LHCN-M2 (cell line): ENCODE measurements around the gene HEXD. TPM values are rescaled to one million over a fixed set of nuclear protein-coding genes. Genes with fewer than 3 reads are reported as not detected.
"Not testable (repeated sequence)": the region's sequence is repeated elsewhere in the genome, so short reads cannot be mapped to it uniquely, and the experiment has no call there.

Source experiments
- DNase-seq: peaks from one replicate; pipeline ENCODE4 v3.0.0-alpha.2; 2012; ENCODE audit warnings: low read depth
- polyA plus RNA-seq: library from polyadenylated mRNA; unstranded; fragments of >200 nt; gene quantifications from one replicate; pipeline ENCODE4 v1.2.1, GENCODE V29; 2012; ENCODE audit warnings: missing spikeins
- total RNA-seq: library from RNA; depleted of rRNA; stranded (reverse); fragments of >200 nt; gene quantifications from 2 replicates; pipeline ENCODE4 v1.2.3, GENCODE V29; 2014; rRNA removed

Gene HEXD
- total RNA-seq = 12.0 and 14.6 TPM in 2 replicates
- 8.3 TPM for polyA plus RNA-seq

- peak; percentile 78 for DNase-seq
Measured at GRCh38 chr17:82418001-82418986, at the start of gene HEXD, which contains the start of gene OGFOD3. Gene HEXD (plus strand): TSS chr17:82418347. CDS start chr17:82419800, 1,453 bp downstream. Gene OGFOD3 (minus strand): TSS chr17:82418586. CDS start chr17:82418485, 101 bp downstream.

DNA sequence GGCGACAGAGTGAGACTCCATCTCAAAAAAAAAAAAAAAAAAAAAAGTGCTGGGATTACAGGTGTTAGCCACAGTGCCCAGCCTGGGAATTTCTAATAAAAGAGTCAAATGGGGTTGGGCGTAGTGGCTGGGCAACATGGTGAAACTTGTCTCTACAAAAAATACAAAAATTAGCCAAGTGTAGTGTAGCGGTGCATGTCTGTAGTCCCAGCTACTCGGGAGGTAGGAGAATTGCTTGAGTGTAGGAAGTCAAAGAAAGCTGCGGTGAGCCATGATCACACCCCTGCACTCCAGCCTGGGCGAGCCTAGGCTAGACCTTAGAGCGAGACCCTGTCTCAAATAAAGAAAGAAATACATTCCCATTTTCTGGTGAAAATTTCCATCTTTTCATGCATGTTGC is 48.9 kb upstream of the HEXD start:
- DNase-seq = no peak

DNA sequence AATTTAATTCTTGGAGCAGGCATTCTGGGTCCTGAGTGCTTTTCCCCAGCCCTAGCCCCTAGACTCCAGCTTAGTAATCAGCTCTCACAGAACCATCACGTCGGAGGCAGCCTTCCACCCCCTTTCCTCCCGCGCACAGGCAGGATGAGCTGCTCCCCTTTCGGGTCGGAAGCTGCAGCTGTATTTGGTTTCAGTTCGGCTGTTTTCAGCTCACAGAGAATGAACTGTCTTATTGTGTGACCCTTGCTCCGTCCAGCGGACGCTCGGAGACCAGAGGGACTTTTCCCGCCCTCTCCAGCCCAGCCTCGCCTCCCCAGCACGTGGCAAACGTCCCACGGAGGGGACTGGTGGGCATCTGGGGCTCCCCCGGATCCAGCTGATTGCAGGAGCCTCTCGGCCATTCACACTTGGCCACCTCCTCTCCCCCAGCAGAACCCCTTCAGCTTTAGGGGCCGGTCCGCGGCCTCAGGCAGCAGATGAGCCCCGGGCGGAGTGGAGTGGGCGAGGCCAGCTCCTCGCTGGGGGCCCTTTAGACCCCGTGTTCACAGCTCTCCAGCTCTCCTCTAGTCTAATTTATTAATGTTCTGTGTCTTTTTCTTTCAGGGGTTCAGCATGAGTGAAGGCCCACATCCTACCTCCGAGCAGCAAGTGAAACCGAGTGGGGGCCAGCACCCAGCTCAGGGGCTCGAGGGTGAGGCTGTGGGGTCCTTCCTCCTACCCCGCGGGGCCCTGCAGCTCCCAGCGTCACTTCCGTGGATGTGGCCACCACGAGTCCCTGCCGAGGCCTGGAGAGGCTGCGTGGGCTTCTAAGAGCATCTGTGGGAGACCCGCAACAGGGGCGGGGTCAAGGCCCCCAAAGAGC is 47.4 kb upstream of the HEXD start:
- no peak for DNase-seq

DNA sequence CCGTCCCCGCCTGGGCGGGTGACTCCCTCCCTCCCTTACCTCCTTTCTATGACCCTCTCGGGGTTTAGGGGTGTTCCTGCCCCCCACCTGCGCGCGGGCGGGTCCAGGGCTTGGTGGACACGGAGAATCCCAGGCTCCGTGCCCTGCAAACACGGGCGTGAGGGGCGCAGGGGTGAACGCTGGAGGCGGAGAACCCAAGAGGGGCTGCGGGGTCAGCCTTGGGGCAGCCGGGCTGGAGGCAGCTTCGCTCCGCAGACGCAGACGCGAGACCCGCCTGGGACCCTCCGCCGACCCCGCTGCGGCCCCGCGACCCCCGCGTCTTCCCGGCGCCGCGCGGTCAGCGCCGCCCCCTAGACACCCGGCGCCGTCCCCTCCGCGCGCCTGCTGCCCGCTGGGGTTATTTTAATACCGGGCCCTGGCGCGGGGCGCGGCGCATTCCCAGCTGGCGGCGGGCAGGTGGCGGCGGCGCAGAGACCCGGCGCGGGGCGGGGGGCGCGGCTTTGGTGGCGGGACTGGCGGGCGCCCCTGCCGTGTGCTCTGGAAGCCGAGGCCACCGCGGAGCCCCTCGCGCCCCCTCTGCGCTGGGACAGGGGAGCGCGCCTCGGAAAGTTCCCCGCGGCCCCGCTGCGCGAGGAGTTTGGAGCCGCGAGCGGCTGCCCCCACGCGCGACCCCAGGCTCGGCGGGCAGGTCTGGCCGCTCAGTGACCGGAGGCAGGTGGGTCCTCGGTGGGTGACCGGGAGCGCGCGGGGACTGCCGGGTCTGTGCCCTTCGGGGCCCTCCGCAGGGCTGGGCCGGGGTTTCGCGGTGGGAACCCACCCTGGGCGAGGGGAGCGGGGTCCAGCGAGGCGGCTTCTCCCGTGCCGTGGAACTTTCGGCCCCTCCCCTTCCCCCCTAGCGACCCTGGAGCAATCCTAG is 46.6 kb upstream of the HEXD start, which contains the start of gene UTS2R:
TSS of gene UTS2R (plus strand) at position 433 of the 916 bp plus-strand sequence. CDS start 2,560 bp downstream, outside the sequence.
- DNase-seq = no peak

DNA sequence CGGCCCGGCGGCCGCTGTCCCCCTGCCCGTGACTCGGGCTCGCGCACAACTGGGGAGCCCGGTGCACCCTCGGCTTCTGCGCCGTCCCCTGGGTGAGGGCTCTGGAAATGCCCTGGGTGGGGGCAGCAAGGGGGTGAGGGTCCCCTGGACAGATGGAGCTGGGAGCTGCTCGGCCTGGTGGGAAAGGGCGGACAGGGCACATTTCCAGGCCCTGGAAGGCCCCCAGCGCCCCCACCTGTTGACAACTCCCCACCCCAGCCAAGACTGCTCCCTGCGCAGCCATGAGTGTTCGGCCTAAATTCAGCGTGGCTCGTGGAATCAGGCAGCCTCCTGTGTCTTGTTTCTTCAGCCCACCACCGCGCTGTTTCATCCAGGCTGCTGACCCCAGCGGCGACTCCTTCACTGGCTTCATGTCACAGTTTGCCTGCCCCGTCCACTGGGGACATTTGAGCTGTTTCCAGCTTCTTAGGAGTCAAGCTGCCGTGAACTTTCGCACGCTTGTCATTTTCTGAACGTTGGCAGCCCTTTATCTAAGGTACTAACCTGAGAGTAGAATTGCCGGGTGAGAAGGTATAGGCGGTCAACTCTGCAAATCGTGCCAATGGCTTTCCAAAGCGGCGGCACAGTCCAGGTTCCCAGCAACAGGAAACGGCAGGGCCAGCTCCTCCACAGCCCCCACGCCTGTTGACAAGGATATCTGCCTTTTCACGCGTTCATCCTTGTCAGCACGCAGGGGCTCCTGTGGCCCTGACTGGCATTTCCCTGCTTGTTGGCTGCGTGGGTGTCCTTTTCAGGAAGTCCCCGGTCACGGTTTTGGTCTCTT is 45.7 kb upstream of the HEXD start:
- DNase-seq = no peak

DNA sequence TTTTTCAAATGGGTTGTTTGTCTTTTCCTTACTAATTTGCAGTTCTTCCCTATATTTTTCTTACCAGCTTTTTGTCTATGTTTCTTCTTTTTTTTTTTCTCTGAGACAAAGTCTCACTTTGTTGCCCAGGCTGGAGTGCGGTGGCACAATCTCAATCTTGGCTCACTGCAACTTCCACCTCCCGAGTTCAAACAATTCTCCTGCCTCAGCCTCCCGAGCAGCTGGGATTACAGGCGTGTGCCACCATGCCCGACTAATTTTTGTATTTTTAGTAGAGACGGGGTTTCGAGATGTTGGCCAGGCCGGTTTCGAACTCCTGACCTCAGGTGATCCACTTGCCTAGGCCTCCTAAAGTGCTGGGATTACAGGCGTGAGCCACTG is 45.1 kb upstream of the HEXD start:
- DNase-seq = not testable (repeated sequence)

DNA sequence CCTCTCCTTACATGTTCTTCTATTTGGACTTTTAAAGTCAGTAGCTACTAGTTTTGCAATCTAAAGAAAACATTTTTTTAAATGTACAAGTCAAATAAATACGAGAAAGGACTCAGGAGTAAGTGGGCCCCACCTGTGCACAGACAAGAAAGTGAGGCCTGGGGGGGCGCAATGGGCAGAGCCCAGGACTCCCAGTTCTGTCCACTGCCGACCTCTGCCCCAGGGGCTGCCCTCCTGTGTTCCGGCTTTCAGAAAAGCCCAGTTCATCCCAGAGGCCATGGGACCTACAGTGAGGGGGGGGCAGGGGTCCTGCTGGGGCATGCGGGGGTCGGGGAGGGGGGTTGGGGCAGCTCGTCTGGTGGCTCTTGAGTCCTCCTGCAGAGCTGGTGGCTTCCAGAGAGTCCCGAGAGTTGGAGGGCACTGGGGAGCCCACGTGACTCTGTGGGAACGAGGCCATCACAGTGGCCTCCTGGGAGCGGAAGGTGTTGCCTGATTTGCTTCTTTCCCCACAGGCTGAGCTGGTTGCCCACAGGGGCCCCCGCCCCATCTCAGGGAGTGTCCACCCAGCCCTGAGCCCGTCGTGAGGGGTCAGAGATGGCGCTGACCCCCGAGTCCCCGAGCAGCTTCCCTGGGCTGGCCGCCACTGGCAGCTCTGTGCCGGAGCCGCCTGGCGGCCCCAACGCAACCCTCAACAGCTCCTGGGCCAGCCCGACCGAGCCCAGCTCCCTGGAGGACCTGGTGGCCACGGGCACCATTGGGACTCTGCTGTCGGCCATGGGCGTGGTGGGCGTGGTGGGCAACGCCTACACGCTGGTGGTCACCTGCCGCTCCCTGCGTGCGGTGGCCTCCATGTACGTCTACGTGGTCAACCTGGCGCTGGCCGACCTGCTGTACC is 44.2 kb upstream of the HEXD start:
- DNase-seq = no peak

DNA sequence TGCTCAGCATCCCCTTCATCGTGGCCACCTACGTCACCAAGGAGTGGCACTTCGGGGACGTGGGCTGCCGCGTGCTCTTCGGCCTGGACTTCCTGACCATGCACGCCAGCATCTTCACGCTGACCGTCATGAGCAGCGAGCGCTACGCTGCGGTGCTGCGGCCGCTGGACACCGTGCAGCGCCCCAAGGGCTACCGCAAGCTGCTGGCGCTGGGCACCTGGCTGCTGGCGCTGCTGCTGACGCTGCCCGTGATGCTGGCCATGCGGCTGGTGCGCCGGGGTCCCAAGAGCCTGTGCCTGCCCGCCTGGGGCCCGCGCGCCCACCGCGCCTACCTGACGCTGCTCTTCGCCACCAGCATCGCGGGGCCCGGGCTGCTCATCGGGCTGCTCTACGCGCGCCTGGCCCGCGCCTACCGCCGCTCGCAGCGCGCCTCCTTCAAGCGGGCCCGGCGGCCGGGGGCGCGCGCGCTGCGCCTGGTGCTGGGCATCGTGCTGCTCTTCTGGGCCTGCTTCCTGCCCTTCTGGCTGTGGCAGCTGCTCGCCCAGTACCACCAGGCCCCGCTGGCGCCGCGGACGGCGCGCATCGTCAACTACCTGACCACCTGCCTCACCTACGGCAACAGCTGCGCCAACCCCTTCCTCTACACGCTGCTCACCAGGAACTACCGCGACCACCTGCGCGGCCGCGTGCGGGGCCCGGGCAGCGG is 43.4 kb upstream of the HEXD start:
- no peak for DNase-seq

DNA sequence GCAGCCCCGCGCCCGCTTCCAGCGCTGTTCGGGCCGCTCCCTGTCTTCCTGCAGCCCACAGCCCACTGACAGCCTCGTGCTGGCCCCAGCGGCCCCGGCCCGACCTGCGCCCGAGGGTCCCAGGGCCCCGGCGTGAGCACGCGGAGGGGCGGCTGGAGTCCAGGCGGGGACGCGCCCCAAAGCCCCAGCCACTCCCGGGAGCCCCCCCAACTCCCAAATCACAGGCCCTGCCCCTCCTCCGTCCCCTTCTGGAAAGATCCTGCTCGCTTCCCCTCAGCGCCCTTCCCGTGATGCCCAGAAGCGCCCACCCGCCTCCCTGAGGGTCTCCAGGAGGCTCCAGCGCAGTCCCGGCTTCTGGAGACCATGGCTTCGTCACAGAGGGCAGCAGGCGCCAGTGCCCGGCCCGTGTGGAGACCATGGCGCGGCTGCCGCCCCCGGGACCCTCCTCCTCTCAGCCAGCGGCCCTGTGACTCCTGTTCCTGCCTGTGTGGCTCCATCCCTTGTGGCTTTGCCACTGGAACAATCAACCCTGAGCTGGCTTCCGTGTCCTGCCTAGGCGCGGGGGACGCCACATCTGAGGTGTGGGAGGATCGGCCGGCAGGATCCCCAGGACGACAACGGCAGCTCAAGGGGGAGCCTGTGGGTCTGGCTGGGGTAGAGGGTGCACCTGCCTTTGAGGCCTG is 42.6 kb upstream of the HEXD start:
- DNase-seq = no peak

- no peak for DNase-seq
Measured at GRCh38 chr17:82376042-82376730, 42.0 kb upstream of the HEXD start.

DNA sequence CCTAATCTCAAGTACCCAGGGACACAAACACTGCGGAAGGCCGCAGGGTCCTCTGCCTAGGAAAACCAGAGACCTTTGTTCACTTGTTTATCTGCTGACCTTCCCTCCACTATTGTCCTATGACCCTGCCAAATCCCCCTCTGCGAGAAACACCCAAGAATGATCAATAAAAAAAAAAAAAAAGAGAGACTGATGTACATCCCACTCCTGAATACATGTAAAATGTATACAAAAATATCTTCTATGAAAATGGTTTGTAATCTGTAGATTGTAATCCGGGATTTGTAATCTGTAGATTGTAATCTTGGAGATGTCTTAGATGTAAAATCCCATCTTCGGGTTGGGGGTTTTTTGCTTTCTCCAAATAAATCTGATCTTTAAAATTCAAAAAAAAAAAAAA is 40.9 kb upstream of the HEXD start:
- DNase-seq = not testable (repeated sequence)

DNA sequence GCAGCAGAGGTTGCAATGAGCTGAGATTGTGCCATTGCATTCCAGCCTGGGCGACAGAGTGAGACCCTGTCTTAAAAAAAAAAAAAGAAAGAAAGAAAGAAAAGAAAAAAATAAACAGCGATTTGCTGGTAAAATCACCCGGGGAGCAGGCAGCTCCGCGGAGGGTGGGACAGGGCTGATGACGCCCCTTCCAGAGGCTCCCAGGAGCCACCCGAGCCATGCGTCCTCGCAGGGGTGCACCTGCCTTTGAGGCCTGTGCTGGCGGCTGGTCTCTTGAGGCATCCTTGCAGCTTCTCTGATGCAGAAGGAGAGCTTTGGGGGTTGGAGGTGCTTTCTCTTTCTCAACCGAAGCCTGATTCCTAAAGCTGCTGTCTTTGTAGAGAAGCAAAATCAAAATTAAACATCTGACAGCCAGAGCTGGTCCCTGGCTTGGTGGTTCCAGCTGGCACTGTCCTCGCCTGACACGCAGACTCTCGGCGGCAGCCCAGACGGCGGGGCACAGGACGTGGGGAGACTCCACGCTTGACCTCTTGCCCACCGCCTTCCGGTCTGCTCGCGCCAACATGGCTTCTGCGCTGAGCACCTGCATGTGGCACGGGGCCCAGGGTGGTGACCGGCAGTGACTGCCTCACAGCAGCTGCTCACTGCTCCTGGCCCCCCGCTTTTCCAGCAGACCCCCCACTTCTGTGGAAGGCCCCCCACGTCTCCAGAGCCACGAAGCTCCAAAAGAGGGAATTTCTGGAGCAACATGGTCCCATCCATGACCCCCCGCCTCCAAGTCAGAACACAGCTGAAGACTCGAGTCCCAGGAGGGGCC is 40.0 kb upstream of the HEXD start:
- DNase-seq = no peak

- no peak for DNase-seq
Measured at GRCh38 chr17:82378741-82379021, 39.5 kb upstream of the HEXD start.

DNA sequence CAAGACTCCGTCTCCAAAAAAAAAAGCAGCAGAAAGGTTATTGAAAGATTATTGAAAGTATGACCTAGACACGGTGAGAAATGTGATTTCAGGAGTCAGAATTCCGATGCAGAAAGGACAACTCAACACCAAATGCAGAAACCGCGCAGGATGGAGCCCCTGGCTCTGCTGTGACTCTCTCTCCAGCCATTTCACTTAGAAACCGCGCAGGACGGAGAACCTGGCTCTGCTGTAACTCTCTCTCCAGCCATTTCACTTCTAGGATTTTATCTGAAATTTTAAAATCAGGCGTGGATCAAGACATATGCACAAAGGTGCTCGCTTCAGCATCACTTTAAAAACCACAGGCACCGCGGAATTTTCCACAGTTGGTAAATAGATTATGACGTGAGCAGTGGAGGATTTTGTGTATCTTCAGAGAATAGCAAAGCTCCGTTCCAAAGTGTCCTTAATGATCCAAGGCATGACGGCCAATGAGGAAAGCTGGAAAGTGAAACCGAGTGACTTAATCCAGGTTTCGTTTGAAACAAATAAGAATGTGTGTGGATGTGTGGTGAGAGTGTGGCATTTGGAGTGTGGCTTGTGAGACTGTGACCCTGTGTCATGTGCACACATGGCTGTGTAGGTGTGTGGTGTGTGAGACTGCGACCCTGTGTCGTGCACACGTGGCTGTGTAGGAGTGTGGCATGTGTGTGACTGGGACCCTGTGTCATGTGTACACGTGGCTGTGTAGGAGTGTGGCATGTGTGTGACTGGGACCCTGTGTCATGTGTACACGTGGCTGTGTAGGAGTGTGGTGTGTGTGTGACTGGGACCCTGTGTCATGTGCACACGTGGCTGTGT is 37.1 kb upstream of the HEXD start:
- peak; percentile 54 for DNase-seq

GRCh38 chr17:82381703-82382009 is 36.5 kb upstream of the HEXD start:
- DNase-seq = not testable (repeated sequence)
